ENCODE results near the gene CA7.
"Not testable (repeated sequence)": the region's sequence is repeated elsewhere in the genome, so short reads cannot be mapped to it uniquely, and the experiment has no call there.

DNA sequence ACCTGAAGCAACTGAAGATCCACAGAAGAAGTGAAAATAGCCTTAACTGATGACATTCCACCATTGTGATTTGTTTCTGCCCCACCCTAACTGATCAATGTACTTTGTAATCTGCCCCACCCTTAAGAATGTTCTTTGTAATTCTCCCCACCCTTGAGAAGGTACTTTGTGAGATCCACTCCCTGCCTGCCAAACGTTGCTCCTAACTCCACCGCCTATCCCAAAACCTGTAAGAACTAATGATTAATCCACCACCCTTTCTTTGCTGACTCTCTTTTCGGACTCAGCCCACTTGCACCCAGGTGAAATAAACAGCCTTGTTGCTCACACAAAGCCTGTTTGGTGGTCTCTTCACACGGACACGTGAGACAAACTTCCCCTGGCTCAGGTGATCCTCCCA lies 52.5 kb downstream of the CA7 start:
- TF ChIP-seq EZH2 (IDR thresholded peaks at IDR 0.05; ENCODE audit: borderline replicate concordance, low read depth, low read length, severe bottlenecking); POLR2A (IDR thresholded peaks at IDR 0.05; ENCODE audit: low read depth, low read length); POLR2AphosphoS5 (IDR thresholded peaks at IDR 0.05; ENCODE audit: insufficient read depth, low read depth, low read length); JUN (IDR thresholded peaks at IDR 0.05; ENCODE audit: borderline replicate concordance, insufficient read depth, insufficient read length, low read depth); MAX (IDR thresholded peaks at IDR 0.05; ENCODE audit: insufficient read depth, insufficient read length); GATA2 (IDR thresholded peaks at IDR 0.05; ENCODE audit: insufficient read depth, insufficient read length, low read depth, low read length); MYC (IDR thresholded peaks at IDR 0.05; ENCODE audit: low read depth, low read length); FOS (IDR thresholded peaks at IDR 0.05; ENCODE audit: borderline replicate concordance, insufficient read depth, low read length): not testable (repeated sequence)
- TF ChIP-seq, protein P1, sequence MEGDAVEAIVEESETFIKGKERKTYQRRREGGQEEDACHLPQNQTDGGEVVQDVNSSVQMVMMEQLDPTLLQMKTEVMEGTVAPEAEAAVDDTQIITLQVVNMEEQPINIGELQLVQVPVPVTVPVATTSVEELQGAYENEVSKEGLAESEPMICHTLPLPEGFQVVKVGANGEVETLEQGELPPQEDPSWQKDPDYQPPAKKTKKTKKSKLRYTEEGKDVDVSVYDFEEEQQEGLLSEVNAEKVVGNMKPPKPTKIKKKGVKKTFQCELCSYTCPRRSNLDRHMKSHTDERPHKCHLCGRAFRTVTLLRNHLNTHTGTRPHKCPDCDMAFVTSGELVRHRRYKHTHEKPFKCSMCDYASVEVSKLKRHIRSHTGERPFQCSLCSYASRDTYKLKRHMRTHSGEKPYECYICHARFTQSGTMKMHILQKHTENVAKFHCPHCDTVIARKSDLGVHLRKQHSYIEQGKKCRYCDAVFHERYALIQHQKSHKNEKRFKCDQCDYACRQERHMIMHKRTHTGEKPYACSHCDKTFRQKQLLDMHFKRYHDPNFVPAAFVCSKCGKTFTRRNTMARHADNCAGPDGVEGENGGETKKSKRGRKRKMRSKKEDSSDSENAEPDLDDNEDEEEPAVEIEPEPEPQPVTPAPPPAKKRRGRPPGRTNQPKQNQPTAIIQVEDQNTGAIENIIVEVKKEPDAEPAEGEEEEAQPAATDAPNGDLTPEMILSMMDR (IDR thresholded peaks at IDR 0.05; ENCODE audit: extremely low read depth in 1 of 2, insufficient read depth in 1 of 2, low read depth in 1 of 2, low read length in 2 of 2), result not testable (repeated sequence)
